ENCODE measurements around the gene LINGO1.

LINGO1 gene

GRCh38 chr15:77654975-77655374, 22.3 kb upstream of the LINGO1 start:
- DNase-seq, result no peak

GRCh38 chr15:77653832-77654480, 21.2 kb upstream of the LINGO1 start:
- no peak for DNase-seq

- DNase-seq, result no peak
Observed at GRCh38 chr15:77650265-77650664, 17.6 kb upstream of the LINGO1 start.

GRCh38 chr15:77649610-77650009, 16.9 kb upstream of the LINGO1 start:
- DNase-seq, result no peak

- DNase-seq, result no peak
Observed at GRCh38 chr15:77649017-77649416, 16.3 kb upstream of the LINGO1 start.

- DNase-seq, result no peak
Observed at GRCh38 chr15:77647961-77648360, 15.2 kb upstream of the LINGO1 start.

GRCh38 chr15:77646104-77646694, 13.5 kb upstream of the LINGO1 start:
- no peak for DNase-seq

GRCh38 chr15:77645602-77646001, 12.9 kb upstream of the LINGO1 start:
- no peak for DNase-seq

- no peak for DNase-seq
Observed at GRCh38 chr15:77644543-77645247, 12.0 kb upstream of the LINGO1 start.

- no peak for DNase-seq
Observed at GRCh38 chr15:77643764-77644163, 11.1 kb upstream of the LINGO1 start.

GRCh38 chr15:77642793-77643430, 10.2 kb upstream of the LINGO1 start:
- DNase-seq, result no peak

GRCh38 chr15:77641999-77642398, 9.3 kb upstream of the LINGO1 start:
- no peak for DNase-seq

GRCh38 chr15:77640615-77641014, 7.9 kb upstream of the LINGO1 start:
- DNase-seq, result no peak

GRCh38 chr15:77639431-77639830, 6.7 kb upstream of the LINGO1 start:
- DNase-seq, result no peak

GRCh38 chr15:77637851-77638692, 5.4 kb upstream of the LINGO1 start:
- DNase-seq, result no peak

- DNase-seq, result no peak
Observed at GRCh38 chr15:77636209-77636608, 3.5 kb upstream of the LINGO1 start.

- peak; percentile 41 for DNase-seq
Observed at GRCh38 chr15:77634266-77634962, 1.7 kb upstream of the LINGO1 start.

GRCh38 chr15:77633913-77634265, 1.2 kb upstream of the LINGO1 start:
- DNase-seq, result no peak

GRCh38 chr15:77633134-77633912, 611 bp upstream of the LINGO1 start:
- DNase-seq, result peak; percentile 54 to 57

GRCh38 chr15:77631745-77632533, 773 bp downstream of the LINGO1 start:
- no peak for DNase-seq
